Trophoblast cell (in vitro differentiated cells and primary cell): ENCODE measurements around the gene COL4A5.

ENCODE experiments used
- DNase-seq, 2 donors: peaks; one replicate each; pipeline ENCODE4 v3.0.0-alpha.2; 2016
- H2AFZ ChIP-seq: 2 replicates; pipeline ENCODE4 v1.6.1; 2013; ENCODE audit warnings: low read length, moderate library complexity, mild to moderate bottlenecking; ENCODE audit not compliant: insufficient read depth, poor library complexity
- H2AK5ac ChIP-seq: 2 replicates; pipeline ENCODE4 v1.6.1; 2013; ENCODE audit warnings: mild to moderate bottlenecking, low read length
- H2BK120ac ChIP-seq: 2 replicates; pipeline ENCODE4 v1.6.1; 2013; ENCODE audit warnings: low read length, mild to moderate bottlenecking, moderate library complexity; ENCODE audit not compliant: insufficient read depth, poor library complexity
- H2BK12ac ChIP-seq: 2 replicates; pipeline ENCODE4 v1.6.1; 2013; ENCODE audit warnings: mild to moderate bottlenecking, low read length, moderate library complexity
- H2BK5ac ChIP-seq: 2 replicates; pipeline ENCODE4 v1.6.1; 2013; ENCODE audit warnings: low read length, low read depth, moderate library complexity, mild to moderate bottlenecking; ENCODE audit not compliant: poor library complexity
- H3K14ac ChIP-seq: 2 replicates; pipeline ENCODE4 v1.6.1; 2013; ENCODE audit warnings: mild to moderate bottlenecking, low read length
- H3K18ac ChIP-seq: 2 replicates; pipeline ENCODE4 v1.6.1; 2013; ENCODE audit warnings: mild to moderate bottlenecking, low read length
- H3K23ac ChIP-seq: 2 replicates; pipeline ENCODE4 v1.6.1; 2013; ENCODE audit warnings: low read length
- H3K27ac ChIP-seq: 2 replicates; pipeline ENCODE4 v1.5.1; 2013; ENCODE audit warnings: low read depth, mild to moderate bottlenecking, inconsistent platforms, low read length, moderate library complexity
- H3K27me3 ChIP-seq: 2 replicates; pipeline ENCODE4 v1.6.1; 2013; ENCODE audit warnings: inconsistent platforms, mild to moderate bottlenecking, low read length, moderate library complexity; ENCODE audit not compliant: insufficient read depth
- H3K36me3 ChIP-seq, 2 experiments: 1 replicate in 1 of 2; 2 replicates in 1 of 2; pipeline ENCODE4 v1.6.1; 2013; ENCODE audit warnings: low read length in 2 of 2, mild to moderate bottlenecking in 2 of 2, moderate library complexity in 1 of 2; ENCODE audit not compliant: insufficient read depth in 2 of 2, control insufficient read depth in 1 of 2
- H3K4ac ChIP-seq: 2 replicates; pipeline ENCODE4 v1.6.1; 2013; ENCODE audit warnings: low read depth, mild to moderate bottlenecking, low read length, moderate library complexity
- H3K4me1 ChIP-seq, 2 experiments: 1 replicate in 1 of 2; 2 replicates in 1 of 2; pipeline ENCODE4 v1.6.1; 2013; ENCODE audit warnings: low read length in 2 of 2, mild to moderate bottlenecking in 2 of 2, moderate library complexity in 1 of 2; ENCODE audit not compliant: insufficient read depth in 2 of 2, control insufficient read depth in 1 of 2
- H3K4me2 ChIP-seq: 2 replicates; pipeline ENCODE4 v1.6.1; 2013; ENCODE audit warnings: inconsistent platforms, mild to moderate bottlenecking, low read length, moderate library complexity
- H3K4me3 ChIP-seq: 2 replicates; pipeline ENCODE4 v1.5.1; 2013; ENCODE audit warnings: mild to moderate bottlenecking, low read depth, low read length, inconsistent platforms
- H3K79me1 ChIP-seq: one replicate; pipeline ENCODE4 v1.6.1; 2013; ENCODE audit warnings: low read length
- H3K79me2 ChIP-seq: 2 replicates; pipeline ENCODE4 v1.6.1; 2013; ENCODE audit warnings: low read length, mild to moderate bottlenecking; ENCODE audit not compliant: control insufficient read depth, insufficient read depth, poor library complexity
- H3K9ac ChIP-seq: 2 replicates; pipeline ENCODE4 v1.6.1; 2013; ENCODE audit warnings: mild to moderate bottlenecking, low read length
- H3K9me3 ChIP-seq: 2 replicates; pipeline ENCODE4 v1.6.1; 2013; ENCODE audit warnings: low read depth, mild to moderate bottlenecking, control low read depth, inconsistent platforms, low read length; ENCODE audit not compliant: insufficient read depth
- H4K12ac ChIP-seq: 2 replicates; pipeline ENCODE4 v1.6.1; 2013; ENCODE audit warnings: low read depth, mild to moderate bottlenecking, low read length, moderate library complexity
- H4K8ac ChIP-seq: 2 replicates; pipeline ENCODE4 v1.6.1; 2013; ENCODE audit warnings: low read depth, mild to moderate bottlenecking, low read length, moderate library complexity
- H4K91ac ChIP-seq: one replicate; pipeline ENCODE4 v1.6.1; 2013; ENCODE audit warnings: low read depth, mild to moderate bottlenecking, low read length, moderate library complexity
- WGBS: extraction: QIAGEN DNeasy Blood & Tissue Kit; methylation state at CpG from one replicate; pipeline ENCODE4 v1.1.7; 2013; ENCODE audit warnings: missing lambda C conversion rate; ENCODE audit not compliant: insufficient read length, insufficient coverage; ENCODE audit errors: extremely low coverage; 5-methylcytosine and 5-hydroxymethylcytosine counted together

COL4A5 gene

DNA sequence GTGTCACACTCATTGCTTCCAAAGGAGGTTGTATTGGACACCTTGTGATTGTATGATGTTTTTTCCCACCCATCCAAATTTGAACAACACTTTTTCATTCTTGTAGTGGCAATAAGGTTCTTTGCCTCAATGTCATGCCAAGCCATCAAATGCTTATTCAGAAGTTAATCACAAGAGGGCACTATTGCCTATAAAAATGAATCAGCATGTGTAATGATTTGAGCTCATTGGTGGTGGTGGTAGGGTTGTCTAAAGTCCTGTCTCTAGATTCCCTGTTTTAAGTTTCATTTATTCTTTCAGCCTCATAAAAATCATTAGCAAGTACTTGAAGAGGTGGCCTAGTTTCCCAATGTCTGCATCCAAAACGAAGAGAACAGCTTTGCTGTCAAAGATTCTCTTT, 259.7 kb downstream of the COL4A5 start:
- H2BK5ac ChIP-seq: no peak overlapping the region
- no peak overlapping the region for H4K91ac ChIP-seq
- H3K79me2 ChIP-seq: no peaks in the 10 kb centered on the region
- H3K27me3 ChIP-seq: no peaks in the 10 kb centered on the region
- no peak overlapping the region for H4K8ac ChIP-seq
- DNase-seq: peak in 1 of 2 donors; percentile 65
- no peak overlapping the region for H4K12ac ChIP-seq
- no peaks in the 10 kb centered on the region for H3K4me1 ChIP-seq
- H3K23ac ChIP-seq: no peak overlapping the region
- no CpG with 5 or more reads among the region's 1 CpG for WGBS
- H2AFZ ChIP-seq: no peak overlapping the region
- H3K14ac ChIP-seq: no peak overlapping the region
- no peak overlapping the region for H3K27ac ChIP-seq
- no peak overlapping the region for H3K4ac ChIP-seq
- no peak overlapping the region for H3K9ac ChIP-seq
- H2BK120ac ChIP-seq: no peak overlapping the region
- peaks cover 0 to 4% of the 10 kb centered on the region in 2 experiments for H3K36me3 ChIP-seq
- H3K79me1 ChIP-seq: no peaks in the 10 kb centered on the region
- no peak overlapping the region for H3K4me2 ChIP-seq
- no peaks in the 10 kb centered on the region for H3K9me3 ChIP-seq
- H3K4me3 ChIP-seq: no peak overlapping the region
- no peak overlapping the region for H2AK5ac ChIP-seq
- H3K18ac ChIP-seq: no peak overlapping the region
- no peak overlapping the region for H2BK12ac ChIP-seq

GRCh38 chrX:108701633-108702032, 262.0 kb downstream of the COL4A5 start:
- no peak overlapping the region for H3K27ac ChIP-seq
- no peaks in the 10 kb centered on the region for H3K4me1 ChIP-seq
- no peaks in the 10 kb centered on the region for H3K27me3 ChIP-seq
- no peak overlapping the region for H3K23ac ChIP-seq
- H4K91ac ChIP-seq: no peak overlapping the region
- H3K79me1 ChIP-seq: no peaks in the 10 kb centered on the region
- H2AFZ ChIP-seq: no peak overlapping the region
- H2BK5ac ChIP-seq: no peak overlapping the region
- no peak overlapping the region for H4K12ac ChIP-seq
- H2BK120ac ChIP-seq: no peak overlapping the region
- H3K14ac ChIP-seq: no peak overlapping the region
- H4K8ac ChIP-seq: no peak overlapping the region
- H2BK12ac ChIP-seq: no peak overlapping the region
- no peaks in the 10 kb centered on the region for H3K36me3 ChIP-seq
- no CpG with 5 or more reads among the region's 2 CpGs for whole genome bisulfite sequencing
- H2AK5ac ChIP-seq: no peak overlapping the region
- DNase-seq: no peak
- H3K9me3 ChIP-seq: no peaks in the 10 kb centered on the region
- no peak overlapping the region for H3K18ac ChIP-seq
- no peak overlapping the region for H3K4ac ChIP-seq
- no peaks in the 10 kb centered on the region for H3K79me2 ChIP-seq
- no peak overlapping the region for H3K4me3 ChIP-seq
- no peak overlapping the region for H3K9ac ChIP-seq
- no peak overlapping the region for H3K4me2 ChIP-seq

- no peak overlapping the region for H4K12ac ChIP-seq
- no peak overlapping the region for H4K91ac ChIP-seq
- no peak overlapping the region for H3K18ac ChIP-seq
- H3K36me3 ChIP-seq: no peaks in the 10 kb centered on the region
- no peaks in the 10 kb centered on the region for H3K9me3 ChIP-seq
- H3K4me2 ChIP-seq: no peak overlapping the region
- DNase-seq: no peak
- no peak overlapping the region for H3K14ac ChIP-seq
- no peak overlapping the region for H3K4me3 ChIP-seq
- WGBS: no CpG with 5 or more reads among the region's 1 CpG
- H2BK12ac ChIP-seq: no peak overlapping the region
- no peak overlapping the region for H2BK5ac ChIP-seq
- H3K23ac ChIP-seq: no peak overlapping the region
- no peaks in the 10 kb centered on the region for H3K79me1 ChIP-seq
- no peak overlapping the region for H2AFZ ChIP-seq
- no peak overlapping the region for H3K27ac ChIP-seq
- no peaks in the 10 kb centered on the region for H3K4me1 ChIP-seq
- H2BK120ac ChIP-seq: no peak overlapping the region
- no peak overlapping the region for H3K9ac ChIP-seq
- H4K8ac ChIP-seq: no peak overlapping the region
- no peak overlapping the region for H3K4ac ChIP-seq
- H2AK5ac ChIP-seq: no peak overlapping the region
- H3K79me2 ChIP-seq: no peaks in the 10 kb centered on the region
- H3K27me3 ChIP-seq: no peaks in the 10 kb centered on the region
These were observed 262.9 kb downstream of the COL4A5 start for GRCh38 chrX:108702530-108702929.

GRCh38 chrX:108704839-108705238, 265.2 kb downstream of the COL4A5 start:
- H4K12ac ChIP-seq: no peak overlapping the region
- no peak overlapping the region for H2AK5ac ChIP-seq
- no peaks in the 10 kb centered on the region for H3K4me1 ChIP-seq
- H2BK5ac ChIP-seq: no peak overlapping the region
- H4K91ac ChIP-seq: no peak overlapping the region
- no peak overlapping the region for H3K18ac ChIP-seq
- no peak overlapping the region for H3K4ac ChIP-seq
- H2BK12ac ChIP-seq: no peak overlapping the region
- H3K9me3 ChIP-seq: no peaks in the 10 kb centered on the region
- H3K79me1 ChIP-seq: no peaks in the 10 kb centered on the region
- peak overlapping the region; percentile 22 for H2BK120ac ChIP-seq
- WGBS: no CpG with 5 or more reads among the region's 2 CpGs
- H3K14ac ChIP-seq: no peak overlapping the region
- no peak overlapping the region for H3K23ac ChIP-seq
- H3K4me3 ChIP-seq: no peak overlapping the region
- no peak overlapping the region for H3K27ac ChIP-seq
- no peak overlapping the region for H3K9ac ChIP-seq
- no peaks in the 10 kb centered on the region for H3K27me3 ChIP-seq
- H3K4me2 ChIP-seq: no peak overlapping the region
- H2AFZ ChIP-seq: no peak overlapping the region
- peak in 1 of 2 donors; percentile 47 for DNase-seq
- H3K79me2 ChIP-seq: no peaks in the 10 kb centered on the region
- H4K8ac ChIP-seq: no peak overlapping the region
- H3K36me3 ChIP-seq: no peaks in the 10 kb centered on the region
